Subcutaneous preadipocyte (primary cell): ENCODE data around the gene PI3. TPM values are rescaled to one million over a fixed set of nuclear protein-coding genes. Genes with fewer than 3 reads are reported as not detected.

Source experiments
- total RNA-seq: library from RNA; depleted of rRNA; stranded (reverse); fragments of >200 nt; gene quantifications from 2 replicates; pipeline ENCODE4 v1.2.3, GENCODE V29; 2012

Gene PI3, protein sequence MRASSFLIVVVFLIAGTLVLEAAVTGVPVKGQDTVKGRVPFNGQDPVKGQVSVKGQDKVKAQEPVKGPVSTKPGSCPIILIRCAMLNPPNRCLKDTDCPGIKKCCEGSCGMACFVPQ
- not detected in 2 replicates for total RNA-seq

DNA sequence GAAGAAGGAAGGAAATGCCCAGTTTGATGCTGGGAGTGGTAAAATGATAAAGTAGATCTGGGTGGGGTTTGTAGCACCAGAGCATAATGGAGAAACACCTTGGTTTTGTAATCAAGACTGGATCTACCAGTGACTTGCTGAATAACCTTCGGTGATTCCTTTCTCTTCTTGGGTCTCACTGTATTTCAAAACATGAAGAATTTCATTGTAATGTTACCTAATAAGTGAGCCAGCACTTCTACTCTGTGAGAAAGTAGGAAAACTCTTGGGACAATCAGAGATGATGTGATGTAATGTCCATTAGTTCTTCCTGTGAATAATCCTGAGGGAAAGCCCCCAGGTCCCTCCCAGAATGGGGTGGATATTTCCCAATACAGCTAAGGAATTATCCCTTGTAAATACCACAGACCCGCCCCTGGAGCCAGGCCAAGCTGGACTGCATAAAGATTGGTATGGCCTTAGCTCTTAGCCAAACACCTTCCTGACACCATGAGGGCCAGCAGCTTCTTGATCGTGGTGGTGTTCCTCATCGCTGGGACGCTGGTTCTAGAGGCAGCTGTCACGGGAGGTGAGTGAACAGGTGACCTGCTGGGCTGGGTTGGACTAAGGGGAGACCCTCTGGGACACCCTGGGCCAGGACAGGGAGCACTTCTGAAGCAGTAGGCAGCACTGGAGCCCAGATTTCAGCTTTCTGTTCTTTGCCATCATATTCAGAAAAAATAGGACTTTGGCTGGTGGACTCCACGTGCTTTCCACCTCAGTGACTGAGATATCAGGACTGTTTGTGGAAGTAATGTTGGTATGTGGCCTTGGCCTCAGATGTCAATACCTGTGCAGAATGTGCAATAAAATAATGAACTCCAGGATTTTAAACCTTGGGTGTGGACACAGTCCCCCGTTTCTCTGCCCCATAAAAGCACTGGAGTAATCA lies at the start of gene PI3:
Gene PI3, plus strand, starts transcription at position 469 of the 931 bp plus-strand sequence. Its CDS starts 21 bp downstream, at position 490.

GRCh38 chr20:45206725-45207124 lies 32.0 kb downstream of the PI3 start, which contains the start of gene SEMG1:
Gene SEMG1, plus strand, starts transcription at chr20:45207033. Its CDS starts 21 bp downstream, at chr20:45207054.

GRCh38 chr20:45221076-45221475 lies 46.4 kb downstream of the PI3 start, which contains the start of gene SEMG2:
Gene SEMG2, plus strand, starts transcription at chr20:45221373. Its CDS starts 17 bp downstream, at chr20:45221390.

Other genes with a start within 250 kb of the PI3 start
- 23.9 and 33.2 TPM in 2 replicates for gene TOMM34, start 214.5 kb upstream of the PI3 start, total RNA-seq
- gene STK4, start 208.4 kb upstream of the PI3 start, total RNA-seq = 20.6 and 34.4 TPM in 2 replicates
- under 0.01 and 0.20 TPM in 2 replicates for gene KCNS1, start 73.8 kb upstream of the PI3 start, total RNA-seq
- not detected in 2 replicates for gene WFDC5, start 59.7 kb upstream of the PI3 start, total RNA-seq
- gene WFDC12, start 50.4 kb upstream of the PI3 start, total RNA-seq = not detected in 2 replicates
- gene SEMG1, start 32.1 kb downstream of the PI3 start, total RNA-seq = not detected in 2 replicates
- not detected in 2 replicates for gene SEMG2, start 46.5 kb downstream of the PI3 start, total RNA-seq
- not detected in 2 replicates for gene SLPI, start 79.7 kb downstream of the PI3 start, total RNA-seq
- not detected in 2 replicates for gene RBPJL, start 131.9 kb downstream of the PI3 start, total RNA-seq
- gene MATN4, start 133.4 kb downstream of the PI3 start, total RNA-seq = under 0.01 TPM in 1 of 2 replicates, not detected in the other
- 65.4 and 65.5 TPM in 2 replicates for gene SDC4, start 173.5 kb downstream of the PI3 start, total RNA-seq
- 18.0 and 19.5 TPM in 2 replicates for gene SYS1, start 188.3 kb downstream of the PI3 start, total RNA-seq
- not detected in 2 replicates for gene TP53TG5, start 203.4 kb downstream of the PI3 start, total RNA-seq
- gene DBNDD2, start 233.4 kb downstream of the PI3 start, total RNA-seq = 0.59 and 1.8 TPM in 2 replicates
- 30.9 and 45.6 TPM in 2 replicates for gene PIGT, start 241.2 kb downstream of the PI3 start, total RNA-seq